K562 (cell line): ENCODE measurements around the gene RSPH10B. TPM values are rescaled to one million over a fixed set of nuclear protein-coding genes. Genes with fewer than 3 reads are reported as not detected.

ENCODE experiments used
- GABPA ChIP-seq: fragments of 200-800 bp; sonication (Bioruptor generic); conservative IDR thresholded peaks from 2 replicates; pipeline ENCODE4 v1.6.1; 2016; ENCODE audit warnings: low read depth, missing genetic modification characterization, missing compliant biosample characterization
- HLTF ChIP-seq: fragments of 450-650 bp; IDR thresholded peaks from 2 replicates; pipeline ENCODE4 v1.6.1; 2016
- HSF4 ChIP-seq: fragments of 250-450 bp; sonication (Bioruptor Pico); IDR thresholded peaks from 2 replicates; pipeline ENCODE4 v2.1.2; 2022; ENCODE audit warnings: mild to moderate bottlenecking, moderate library complexity, borderline replicate concordance
- MED1 ChIP-seq: sonication (generic); formaldehyde crosslinking; IDR thresholded peaks from 2 replicates; pipeline ENCODE4 v1.8.1; 2023; ENCODE audit warnings: missing genetic modification reagents, borderline replicate concordance
- MEF2A ChIP-seq: IDR thresholded peaks from 2 replicates; pipeline ENCODE4 v1.6.1; 2011; ENCODE audit warnings: low read depth, mild to moderate bottlenecking, low read length, moderate library complexity; ENCODE audit not compliant: control insufficient read depth
- NFE2L1 ChIP-seq: fragments of 450-650 bp; IDR thresholded peaks from 2 replicates; pipeline ENCODE4 v1.6.1; 2016; ENCODE audit warnings: missing genetic modification characterization, low read depth, mild to moderate bottlenecking, missing compliant biosample characterization, moderate library complexity, borderline replicate concordance
- RBBP5 ChIP-seq: fragments of 200-600 bp; sonication (generic); IDR thresholded peaks from 2 replicates; pipeline ENCODE4 v1.6.1; 2012; ENCODE audit warnings: borderline replicate concordance, mild to moderate bottlenecking, low read length, control low read depth, inconsistent platforms; ENCODE audit not compliant: insufficient read depth, poor library complexity, severe bottlenecking
- STAG1 ChIP-seq: sonication (generic); formaldehyde crosslinking; IDR thresholded peaks from 2 replicates; pipeline ENCODE4 v1.5.0; 2020; ENCODE audit warnings: missing genetic modification reagents, borderline replicate concordance
- THRAP3 ChIP-seq: fragments of 450-650 bp; IDR thresholded peaks from 2 replicates; pipeline ENCODE4 v1.6.1; 2016; ENCODE audit warnings: mild to moderate bottlenecking, inconsistent platforms, borderline replicate concordance
- ZNF174 ChIP-seq: fragments of 250-450 bp; sonication (Bioruptor Pico); IDR thresholded peaks from 2 replicates; pipeline ENCODE4 v1.4.0; 2020; ENCODE audit warnings: mild to moderate bottlenecking
- polyA plus RNA-seq, 8 experiments: library from polyadenylated mRNA; depleted of rRNA in 4 of 8; stranded (reverse) in 5 of 8; unstranded in 3 of 8; fragments of >200 nt; fragmentation: Nextera tagmentation in 2 of 8; fragmentation: Illumina TruSeq in 1 of 8; extraction: Ambion mirVana in 2 of 8; extraction: Trizol in 1 of 8; gene quantifications; 2 replicates each; pipeline versions ENCODE4 v1.2.1 to v1.2.3, GENCODE V29; 2011 to 2014; ENCODE audit warnings: inconsistent platforms in 1 of 8, missing spikeins in 1 of 8
- total RNA-seq, 7 experiments: library from RNA; depleted of rRNA in 6 of 7; stranded (reverse); fragments of >200 nt in 6 of 7; fragmentation: Illumina TruSeq in 2 of 7; extraction: Trizol in 2 of 7; gene quantifications; 2 replicates each; pipeline versions ENCODE4 v1.2.1 to v1.2.3, GENCODE V29; 2011 to 2021; ENCODE audit warnings: low replicate concordance in 1 of 7

The RSPH10B gene
- total and polyA plus RNA-seq, 9 of the 15 experiments (the other 6 are each of a cell fraction or from before 2014, with no cell fraction given): 0.01 to 0.09 TPM; not detected in 7

DNA sequence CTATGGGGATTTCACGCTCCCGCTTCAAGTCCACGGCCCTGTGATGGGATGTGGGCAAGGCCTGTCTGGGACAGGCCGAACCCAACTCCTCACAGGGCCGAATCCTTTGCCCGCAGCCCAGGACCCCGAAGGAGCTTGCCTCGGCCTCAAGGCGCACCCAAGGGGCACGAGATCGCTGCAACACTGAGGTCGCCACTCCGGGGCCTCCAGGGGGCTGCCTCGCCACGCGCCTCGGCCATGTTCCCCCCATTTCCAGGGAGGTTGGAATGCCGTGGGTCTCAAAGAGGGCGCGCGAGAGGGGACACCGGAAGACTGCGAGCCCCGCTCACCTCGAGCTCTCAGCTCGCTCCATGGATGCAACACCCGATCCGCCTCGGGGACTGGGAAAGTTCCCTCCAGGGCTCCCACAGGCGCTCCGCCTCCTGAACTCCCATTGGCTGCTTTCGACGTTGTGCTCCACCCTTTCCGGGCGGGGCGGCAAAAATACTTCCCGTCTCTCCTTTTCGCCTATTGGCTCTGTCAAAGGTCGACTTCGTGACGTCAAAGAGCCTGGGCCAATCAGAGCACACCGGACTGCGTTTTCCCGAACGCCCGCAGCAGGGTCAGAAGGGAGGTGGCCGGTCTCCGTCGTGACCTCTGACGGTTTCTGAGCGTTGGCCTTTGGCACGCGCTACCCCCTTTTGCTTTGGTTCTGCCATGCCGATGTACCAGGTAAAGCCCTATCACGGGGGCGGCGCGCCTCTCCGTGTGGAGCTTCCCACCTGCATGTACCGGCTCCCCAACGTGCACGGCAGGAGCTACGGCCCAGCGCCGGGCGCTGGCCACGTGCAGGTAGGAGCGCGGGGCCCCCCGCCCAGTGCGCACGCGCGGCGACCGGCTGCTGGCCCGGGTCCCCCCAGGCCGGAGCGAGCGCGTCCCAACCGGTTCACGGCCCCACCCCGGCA lies 38.5 kb upstream of the RSPH10B start, which contains the start of the genes AIMP2 and PMS2 (continued):
- TF ChIP-seq NFE2L1 (tag): no peak
- peak; percentile 26 for TF ChIP-seq RBBP5
- peak; percentile 82 for TF ChIP-seq GABPA
- peak; percentile 76 for TF ChIP-seq STAG1
- TF ChIP-seq HSF4 (CRISPR knock-in tag): no peak
- TF ChIP-seq MEF2A: no peak
- 0 out of 2 replicates have a peak, but pooled peaks have one; percentile 16 for TF ChIP-seq HLTF
- no peak for TF ChIP-seq ZNF174 (CRISPR knock-in tag)
- no peak for TF ChIP-seq THRAP3
- no peak for TF ChIP-seq MED1 (CRISPR knock-in tag)
